MCF 10A (cell line): ENCODE measurements around the gene PPP1R14C. TPM values are rescaled to one million over a fixed set of nuclear protein-coding genes. Genes with fewer than 3 reads are reported as not detected.
A peak's percentile ranks its signal among the peaks of the same experiment; 100 is the strongest.

ENCODE experiments used
- BruUV-seq: library from RNA; stranded (reverse); fragments of 400-500 nt; replicated peaks from 2 replicates; lab custom pipeline; 2021; lab: Mats Ljungman, UMichigan
- CTCF ChIA-PET: fragments of 300-600 bp; sonication (Branson Sonifier 250); formaldehyde crosslinking; extraction: SDS; loops from one replicate; lab custom pipeline; 2021; ENCODE audit warnings: antibody characterized with exemption, inconsistent platforms; lab: Yijun Ruan, JAX
- POLR2A ChIA-PET: fragments of 300-600, 350-650 bp; sonication (Branson Sonifier 250); formaldehyde crosslinking; extraction: SDS; loops from one replicate; lab custom pipeline; 2020; ENCODE audit warnings: antibody characterized with exemption, inconsistent platforms; lab: Yijun Ruan, JAX
- DNase-seq: peaks from one replicate; pipeline ENCODE4 v3.0.0-alpha.2; 2018; ENCODE audit not compliant: unreplicated experiment
- H3K27ac Mint-ChIP-seq: one replicate; pipeline ENCODE4 v1.8.0; 2022; ENCODE audit warnings: mild to moderate bottlenecking, low read depth, mixed read lengths; ENCODE audit not compliant: unreplicated experiment
- H3K27me3 Mint-ChIP-seq: one replicate; pipeline ENCODE4 v1.8.0; 2022; ENCODE audit warnings: mixed read lengths; ENCODE audit not compliant: insufficient read depth, unreplicated experiment
- H3K36me3 Mint-ChIP-seq: one replicate; pipeline ENCODE4 v1.8.0; 2022; ENCODE audit warnings: mild to moderate bottlenecking, moderate library complexity, mixed read lengths; ENCODE audit not compliant: insufficient read depth, unreplicated experiment
- H3K4me1 Mint-ChIP-seq: one replicate; pipeline ENCODE4 v1.8.0; 2022; ENCODE audit warnings: mixed read lengths; ENCODE audit not compliant: insufficient read depth, unreplicated experiment
- H3K4me3 Mint-ChIP-seq: one replicate; pipeline ENCODE4 v1.8.0; 2022; ENCODE audit warnings: mild to moderate bottlenecking, moderate library complexity, mixed read lengths; ENCODE audit not compliant: unreplicated experiment
- H3K9me3 Mint-ChIP-seq: one replicate; pipeline ENCODE4 v1.8.0; 2022; ENCODE audit warnings: mixed read lengths; ENCODE audit not compliant: unreplicated experiment
- intact Hi-C: fragments of 100-400 bp; cut with micrococcal nuclease; formaldehyde crosslinking; loops from 2 replicates; pipeline ENCODE4 v1.14.1; 2022
- total RNA-seq: library from RNA; stranded (reverse); gene quantifications from 2 replicates; pipeline ENCODE4 v1.2.3, GENCODE V29; 2022
- TF ChIP-seq, protein P1 (sequence below): fragments of 200-600 bp; IDR thresholded peaks from one replicate; pipeline ENCODE4 v1.8.0; 2022; ENCODE audit warnings: antibody characterized with exemption, mild to moderate bottlenecking; ENCODE audit not compliant: unreplicated experiment

Gene PPP1R14C
- total RNA-seq, 1 experiment from 2014 or later = 32.0 TPM

DNA sequence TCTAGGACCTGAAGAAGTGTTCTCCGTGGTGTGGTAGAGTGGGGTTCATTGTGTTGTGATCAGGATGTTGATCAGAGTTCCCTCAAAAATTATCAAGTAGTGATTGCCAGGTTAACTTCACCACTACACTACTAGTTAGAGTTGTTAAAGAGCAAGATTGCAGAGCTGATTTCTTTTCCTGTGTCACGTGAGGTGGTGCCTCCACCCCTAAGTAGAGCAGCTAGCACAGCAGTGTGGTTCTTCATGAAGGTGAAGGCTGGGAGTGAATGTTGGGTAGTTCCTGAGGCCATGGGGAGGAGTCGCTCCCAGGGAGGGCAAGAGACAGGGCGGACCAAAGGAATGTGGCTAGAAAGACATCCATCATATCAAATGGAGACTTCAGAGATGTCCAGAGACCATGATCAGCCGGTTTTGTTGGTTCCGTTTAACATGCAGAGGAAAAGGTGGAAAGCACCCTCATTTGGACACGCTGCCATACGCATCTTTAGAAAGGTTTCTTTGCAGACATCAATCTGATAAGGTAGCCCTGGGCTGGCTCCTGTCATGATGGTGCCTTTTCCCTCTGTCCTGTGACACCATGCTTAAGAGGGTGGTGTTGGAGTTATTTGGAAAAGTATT is 146.7 kb downstream of the PPP1R14C start:
- Mint-ChIP-seq H3K4me3 (no peak overlapping the region), H3K4me1 (peaks cover 36% of the 10 kb centered on the region), H3K27ac (peak overlapping the region; percentile 74), H3K36me3 (no peaks in the 10 kb centered on the region), H3K27me3 (no peaks in the 10 kb centered on the region), H3K9me3 (no peaks in the 10 kb centered on the region)
- TF ChIP-seq, protein P1, sequence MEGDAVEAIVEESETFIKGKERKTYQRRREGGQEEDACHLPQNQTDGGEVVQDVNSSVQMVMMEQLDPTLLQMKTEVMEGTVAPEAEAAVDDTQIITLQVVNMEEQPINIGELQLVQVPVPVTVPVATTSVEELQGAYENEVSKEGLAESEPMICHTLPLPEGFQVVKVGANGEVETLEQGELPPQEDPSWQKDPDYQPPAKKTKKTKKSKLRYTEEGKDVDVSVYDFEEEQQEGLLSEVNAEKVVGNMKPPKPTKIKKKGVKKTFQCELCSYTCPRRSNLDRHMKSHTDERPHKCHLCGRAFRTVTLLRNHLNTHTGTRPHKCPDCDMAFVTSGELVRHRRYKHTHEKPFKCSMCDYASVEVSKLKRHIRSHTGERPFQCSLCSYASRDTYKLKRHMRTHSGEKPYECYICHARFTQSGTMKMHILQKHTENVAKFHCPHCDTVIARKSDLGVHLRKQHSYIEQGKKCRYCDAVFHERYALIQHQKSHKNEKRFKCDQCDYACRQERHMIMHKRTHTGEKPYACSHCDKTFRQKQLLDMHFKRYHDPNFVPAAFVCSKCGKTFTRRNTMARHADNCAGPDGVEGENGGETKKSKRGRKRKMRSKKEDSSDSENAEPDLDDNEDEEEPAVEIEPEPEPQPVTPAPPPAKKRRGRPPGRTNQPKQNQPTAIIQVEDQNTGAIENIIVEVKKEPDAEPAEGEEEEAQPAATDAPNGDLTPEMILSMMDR = no peak
- ChIA-PET CTCF (interaction anchor here (0.7 to 1.2 kb wide), 3 partner anchors 17 to 109 kb away, joined by 3 read pairs; no protein-coding TSS in a partner anchor), POLR2A (interaction anchor here (1.6 to 7.1 kb wide), 4 partner anchors 11 to 145 kb away, joined by 5 to 116 read pairs (median 46); no protein-coding TSS in a partner anchor)
- no peak for DNase-seq
- intact Hi-C loops = no loop called here
- BruUV-seq = no TSS peak

DNA sequence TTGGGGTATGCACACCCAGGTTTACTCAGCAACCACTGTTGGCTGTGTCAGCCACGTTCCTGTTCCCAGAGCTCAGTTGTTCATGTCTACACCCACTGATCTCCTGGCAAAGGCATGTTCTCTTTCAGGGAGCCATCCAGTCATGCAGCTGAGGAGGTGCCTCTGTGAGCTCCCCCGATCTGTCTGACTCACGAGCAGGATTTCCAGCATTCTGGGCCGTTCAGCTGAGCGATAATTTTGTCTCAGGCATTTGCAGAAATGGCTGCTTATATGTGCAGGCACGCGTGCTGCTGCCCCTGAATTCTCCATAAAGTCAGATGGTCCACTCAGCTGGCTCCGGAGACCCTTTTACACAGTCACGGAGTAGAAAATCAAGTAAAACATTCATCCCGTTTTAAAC is 147.6 kb downstream of the PPP1R14C start:
- H3K36me3 Mint-ChIP-seq = no peaks in the 10 kb centered on the region
- no peaks in the 10 kb centered on the region for H3K27me3 Mint-ChIP-seq
- no peak overlapping the region for H3K4me3 Mint-ChIP-seq
- no peaks in the 10 kb centered on the region for H3K9me3 Mint-ChIP-seq
- peak; percentile 76 for DNase-seq
- H3K27ac Mint-ChIP-seq = peak overlapping the region; percentile 74
- ChIA-PET CTCF (interaction anchor here (0.7 to 1.5 kb wide), 2 partner anchors 18 to 40 kb away, joined by 3 read pairs; no protein-coding TSS in a partner anchor), POLR2A (interaction anchor here (0.6 to 7.1 kb wide), 9 partner anchors 10 to 479 kb away, joined by 3 to 116 read pairs (median 5); no protein-coding TSS in a partner anchor)
- BruUV-seq = no TSS peak
- H3K4me1 Mint-ChIP-seq = peaks cover 36% of the 10 kb centered on the region
- TF ChIP-seq, protein P1 = no peak
- intact Hi-C loops = no loop called here

- peaks cover 36% of the 10 kb centered on the region for H3K4me1 Mint-ChIP-seq
- H3K27me3 Mint-ChIP-seq = no peaks in the 10 kb centered on the region
- BruUV-seq = TSS peak; percentile 77
- intact Hi-C loops = loop anchor here (2.0 kb wide), 1 partner anchor 23 kb away; no protein-coding TSS in a partner anchor
- no peaks in the 10 kb centered on the region for H3K9me3 Mint-ChIP-seq
- DNase-seq = peak; percentile 92
- no peak overlapping the region for H3K27ac Mint-ChIP-seq
- ChIA-PET POLR2A (interaction anchor here (0.6 to 7.1 kb wide), 7 partner anchors 9 to 211 kb away, joined by 3 to 116 read pairs (median 5); no protein-coding TSS in a partner anchor), CTCF (interaction anchor here (0.8 to 1.2 kb wide), 2 partner anchors 10 to 35 kb away, joined by 3 to 4 read pairs; no protein-coding TSS in a partner anchor)
- TF ChIP-seq, protein P1 = no peak
- H3K36me3 Mint-ChIP-seq = no peaks in the 10 kb centered on the region
- H3K4me3 Mint-ChIP-seq = no peak overlapping the region
Measured at GRCh38 chr6:150291968-150292710, 149.3 kb downstream of the PPP1R14C start.
